ENCODE results near the gene SMAD7. TPM values are rescaled to one million over a fixed set of nuclear protein-coding genes. Genes with fewer than 3 reads are reported as not detected.
A peak's percentile ranks its signal among the peaks of the same experiment; 100 is the strongest.

SMAD7 gene
- total RNA-seq, 2 donors from 2014 or later: 34.7 to 36.8 TPM

DNA sequence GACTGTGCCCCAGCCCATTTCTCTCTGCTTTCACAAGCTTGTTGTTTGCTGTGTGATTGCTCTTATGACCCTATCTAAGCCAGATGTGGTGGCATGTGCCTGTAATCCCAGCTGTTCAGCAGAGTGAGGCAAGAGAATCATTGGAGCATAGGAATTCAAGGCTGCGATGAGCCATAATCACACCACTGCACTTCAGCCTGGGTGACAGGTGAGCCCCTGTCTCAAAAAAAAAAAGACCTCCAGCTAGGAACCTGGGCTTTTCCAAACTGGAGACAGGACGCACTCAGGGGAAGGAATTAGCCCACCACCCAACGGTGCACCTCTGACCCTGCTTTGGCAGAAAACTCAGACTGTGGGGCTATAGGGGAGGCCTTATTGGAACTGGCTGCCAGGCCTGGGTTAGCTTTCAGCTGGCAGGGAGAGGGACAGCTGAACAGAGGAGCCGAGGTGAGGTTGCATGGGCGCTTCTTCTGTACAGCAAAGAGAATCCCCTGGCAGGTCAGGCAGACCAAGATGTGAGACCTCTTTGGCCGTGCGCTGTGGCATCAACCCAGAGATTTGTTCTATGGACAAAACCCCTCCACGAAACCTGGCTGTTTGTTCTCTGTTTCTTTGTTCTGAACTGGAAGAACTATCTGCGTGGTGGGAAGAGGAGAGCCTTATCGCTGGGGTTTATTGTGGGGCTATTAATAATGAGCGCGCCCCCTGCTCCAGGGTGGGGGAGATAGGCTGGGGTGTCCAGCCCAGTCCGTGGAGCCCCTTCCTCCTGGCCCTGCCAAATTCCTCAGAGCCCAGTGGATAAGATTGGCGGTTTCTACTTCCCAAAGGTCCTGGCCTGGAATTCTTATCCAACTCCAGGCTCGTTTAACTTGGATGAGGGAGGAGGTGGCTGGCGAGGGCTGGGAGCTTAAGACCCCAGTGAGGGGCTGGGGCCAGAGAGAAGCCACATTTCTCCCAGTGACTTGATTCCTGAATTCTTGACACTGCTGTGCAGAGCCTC is 38.8 kb upstream of the SMAD7 start:
- intact Hi-C loops (cut with DNase I): loop anchor here in 1 of 2 donors (5.0 kb wide), 1 partner anchor 32 kb away; no protein-coding TSS in a partner anchor
- DNase-seq (ENCODE audit: low spot score): peak; percentile 73

- DNase-seq (ENCODE audit: low spot score): peak; percentile 75
- intact Hi-C loops (cut with DNase I): no loop called here
These were observed 37.9 kb upstream of the SMAD7 start for GRCh38 chr18:48988508-48989303.

GRCh38 chr18:48987821-48988220 is 37.1 kb upstream of the SMAD7 start:
- peak; percentile 38 for DNase-seq (ENCODE audit: low spot score)
- intact Hi-C loops (cut with DNase I): no loop called here

DNA sequence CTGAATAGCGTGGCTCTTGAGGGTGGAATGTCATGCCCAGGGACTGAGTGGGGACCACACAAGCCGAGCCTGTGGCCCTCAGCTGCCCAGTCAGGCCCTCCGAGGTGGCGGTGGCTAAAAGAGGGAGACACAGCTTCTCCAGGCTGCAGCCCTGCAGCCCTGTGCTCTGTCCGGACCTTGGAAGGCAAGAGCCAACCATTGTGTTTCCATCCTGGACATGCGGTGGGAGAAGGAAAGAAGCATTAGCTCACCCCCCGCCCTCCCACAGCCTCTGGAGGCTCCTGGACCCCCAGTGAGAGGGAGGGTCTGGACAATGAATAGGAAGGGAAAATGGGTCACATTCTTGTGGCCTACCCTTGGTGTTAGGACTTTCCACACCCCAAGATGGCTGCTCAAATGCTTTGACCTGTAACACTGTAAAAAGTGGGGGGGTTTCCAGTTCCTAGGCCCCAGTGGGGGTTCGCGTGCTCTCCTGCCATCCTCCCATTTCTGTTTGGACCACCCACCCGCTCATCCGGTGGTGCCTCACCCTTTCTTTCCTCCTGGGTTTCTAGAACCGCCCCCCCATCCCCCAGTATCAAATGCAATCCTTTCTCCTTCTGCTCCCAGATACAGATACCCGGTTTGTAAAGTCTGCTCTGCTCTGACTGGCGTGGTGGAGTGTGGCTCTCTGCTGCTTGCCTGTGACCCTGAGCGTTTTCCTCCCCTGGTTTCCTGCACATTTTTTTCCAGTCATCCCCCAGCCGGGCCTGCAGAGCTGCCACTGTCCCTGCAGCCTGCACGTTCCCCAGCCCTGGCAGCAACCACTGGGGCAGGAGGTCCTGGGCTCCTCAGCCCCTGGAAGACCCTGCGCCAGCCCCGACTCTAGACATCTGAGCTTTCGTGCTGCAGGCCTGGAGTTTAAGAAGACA is 36.3 kb upstream of the SMAD7 start:
- intact Hi-C loops (cut with DNase I): no loop called here
- peak; percentile 67 for DNase-seq (ENCODE audit: low spot score)

DNA sequence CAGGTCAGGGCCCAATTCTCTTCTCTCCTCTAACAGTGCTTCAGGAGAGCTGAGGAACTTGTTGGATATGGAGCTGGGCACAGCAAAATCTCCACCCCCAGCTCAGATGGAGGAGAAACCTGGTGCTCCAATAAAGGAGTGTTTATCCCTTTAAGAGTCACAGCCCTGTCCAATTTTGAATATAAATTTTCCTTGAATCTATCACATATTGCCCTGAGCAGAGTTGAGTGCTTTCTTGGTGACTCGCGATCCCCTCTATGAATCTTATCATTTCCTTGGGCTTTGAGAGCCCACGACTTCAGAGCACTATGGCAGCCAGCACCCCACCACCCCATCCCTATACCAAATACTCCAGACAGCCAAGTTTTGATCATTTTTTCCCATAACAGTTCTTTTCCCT is 34.4 kb upstream of the SMAD7 start:
- intact Hi-C loops (cut with DNase I): no loop called here
- DNase-seq (ENCODE audit: low spot score): peak; percentile 11

- intact Hi-C loops (cut with DNase I): no loop called here
- DNase-seq (ENCODE audit: low spot score): no peak
These were observed 33.1 kb upstream of the SMAD7 start for GRCh38 chr18:48983793-48984437.

DNA sequence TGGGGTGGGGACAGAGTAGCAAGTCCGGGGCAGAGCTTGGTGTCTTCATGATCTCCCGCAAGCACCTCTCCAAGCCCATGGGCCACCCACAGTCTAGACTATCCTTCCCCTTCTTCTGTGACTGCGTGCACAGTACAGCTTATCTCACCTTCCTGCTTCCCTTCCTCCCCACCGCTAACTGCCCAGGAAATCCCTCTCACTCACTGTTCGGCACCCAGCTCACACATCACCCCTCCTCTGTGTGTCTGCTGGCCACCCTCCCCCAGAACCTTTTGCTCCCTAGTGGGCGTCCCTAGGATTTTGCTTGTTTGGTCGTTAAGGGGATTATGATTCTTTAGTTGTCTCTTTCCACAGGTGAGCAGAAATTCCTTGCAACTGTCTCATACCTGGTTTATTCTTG is 31.5 kb upstream of the SMAD7 start:
- intact Hi-C loops (cut with DNase I): no loop called here
- DNase-seq (ENCODE audit: low spot score): no peak

DNA sequence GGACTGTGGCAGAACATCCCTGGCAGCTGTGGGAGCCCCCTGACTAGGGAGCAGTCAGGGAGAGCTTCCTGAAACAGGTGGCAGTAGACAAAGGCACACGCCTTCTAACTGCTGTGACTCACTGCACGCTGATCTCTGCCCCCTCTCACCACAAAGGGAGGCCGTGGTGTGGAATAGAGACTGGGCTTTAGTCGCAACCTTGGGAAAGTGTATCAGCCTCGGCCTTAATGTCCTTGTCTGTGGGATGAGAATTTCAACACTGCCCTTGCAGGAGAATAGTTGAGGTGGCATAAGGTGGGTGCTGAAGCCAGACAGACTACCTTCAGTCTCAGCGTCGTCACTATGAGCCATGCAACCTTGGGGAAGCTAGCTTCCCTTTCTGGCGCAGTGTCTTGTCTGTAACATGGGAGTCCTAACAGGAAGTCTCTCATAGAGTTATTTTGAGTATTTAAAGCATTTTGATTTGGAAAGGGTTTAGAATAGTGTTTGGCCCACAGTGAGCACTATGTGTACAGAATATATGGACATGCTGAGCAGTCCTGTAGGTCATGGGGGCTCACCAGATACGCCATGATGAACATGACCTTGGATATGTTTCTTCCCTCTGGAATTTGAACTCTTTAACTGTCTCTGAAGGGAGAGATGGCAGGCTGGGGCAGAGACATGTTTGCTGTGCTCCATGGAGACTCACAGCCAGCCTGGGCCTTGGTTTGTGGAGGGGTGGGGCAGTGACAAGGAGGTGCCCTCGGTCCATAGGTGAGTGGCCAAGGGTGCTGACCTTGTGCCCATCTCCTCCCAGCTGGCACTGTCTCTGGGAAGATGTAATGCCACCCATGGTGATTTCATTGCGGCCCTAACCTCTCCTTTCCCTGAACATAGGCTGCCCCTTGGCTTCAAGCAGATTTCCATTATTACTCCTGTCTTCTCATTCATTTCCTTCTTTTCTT is 29.5 kb upstream of the SMAD7 start:
- no peak for DNase-seq (ENCODE audit: low spot score)
- intact Hi-C loops (cut with DNase I): no loop called here

DNA sequence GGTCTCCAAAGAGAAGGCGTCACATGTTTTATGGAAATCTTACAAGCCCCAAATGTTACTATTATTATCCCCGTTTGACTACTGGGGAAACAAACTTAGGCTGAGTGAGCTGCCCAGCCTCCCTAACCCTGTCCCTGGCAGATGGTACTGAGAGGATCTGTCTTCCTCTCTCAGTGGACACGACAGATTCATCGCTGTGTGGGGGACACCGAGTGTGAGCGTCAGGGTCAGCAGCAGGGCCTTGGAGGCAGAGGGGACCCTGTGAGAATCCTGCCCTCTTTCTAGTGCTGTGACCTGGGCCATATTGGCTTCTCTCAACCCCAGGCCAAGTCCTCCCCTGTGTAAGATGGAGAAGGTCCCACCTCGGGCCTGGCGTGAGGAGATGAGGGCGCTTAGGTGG is 27.1 kb upstream of the SMAD7 start:
- intact Hi-C loops (cut with DNase I): no loop called here

GRCh38 chr18:48975817-48976649 is 25.3 kb upstream of the SMAD7 start:
- intact Hi-C loops (cut with DNase I): no loop called here
- no peak for DNase-seq (ENCODE audit: low spot score)

More for the DNA sequence above, 27.1 kb upstream of the SMAD7 start:
- DNase-seq (ENCODE audit: low spot score): no peak

DNA sequence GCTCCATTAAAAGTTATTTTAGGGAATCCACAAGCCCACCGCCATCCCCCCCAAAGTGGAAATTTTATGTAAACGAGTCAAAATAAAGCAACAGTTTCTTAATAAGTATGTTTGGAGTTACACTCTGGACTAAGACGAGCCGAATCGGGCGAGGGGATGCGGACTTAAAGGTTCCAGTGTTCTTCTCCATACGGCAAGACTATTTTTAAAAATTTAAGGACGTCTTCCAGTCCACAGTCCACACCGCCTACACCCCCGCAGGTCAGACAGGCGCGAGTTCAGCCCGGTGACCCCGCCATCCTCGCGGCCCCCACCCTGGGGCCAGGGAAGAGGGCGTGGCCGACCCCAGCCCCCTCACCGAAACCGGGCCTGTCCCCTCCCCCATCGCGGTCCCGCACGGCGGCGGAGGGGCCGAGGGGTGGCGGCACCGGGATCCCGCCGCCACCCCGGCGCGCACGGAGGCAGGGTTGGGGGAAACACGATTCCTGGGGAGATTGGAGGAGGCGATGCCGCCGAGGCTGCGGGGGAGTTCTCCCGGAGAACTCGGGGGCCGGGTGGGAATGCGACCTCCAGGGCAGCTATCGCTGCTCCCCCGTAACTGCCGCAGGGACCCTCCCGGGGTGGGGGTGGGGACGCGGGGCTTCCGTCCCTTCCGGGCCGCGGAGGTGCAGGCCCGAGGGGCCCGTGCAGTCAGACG is 24.5 kb upstream of the SMAD7 start:
- DNase-seq (ENCODE audit: low spot score): no peak
- intact Hi-C loops (cut with DNase I): no loop called here

GRCh38 chr18:48974304-48975119 is 23.7 kb upstream of the SMAD7 start:
- peak; percentile 50 for DNase-seq (ENCODE audit: low spot score)
- intact Hi-C loops (cut with DNase I): no loop called here

- intact Hi-C loops (cut with DNase I): no loop called here
- DNase-seq (ENCODE audit: low spot score): no peak
These were observed 23.0 kb upstream of the SMAD7 start for GRCh38 chr18:48973731-48974130.

GRCh38 chr18:48968412-48969215 is 17.8 kb upstream of the SMAD7 start:
- intact Hi-C loops (cut with DNase I): no loop called here

GRCh38 chr18:48967545-48967944 is 16.8 kb upstream of the SMAD7 start:
- intact Hi-C loops (cut with DNase I): no loop called here
- no peak for DNase-seq (ENCODE audit: low spot score)

More at GRCh38 chr18:48968412-48969215, 17.8 kb upstream of the SMAD7 start:
- peak; percentile 69 for DNase-seq (ENCODE audit: low spot score)
